A549 (cell line): ENCODE measurements around the gene GRB14. TPM values are rescaled to one million over a fixed set of nuclear protein-coding genes. Genes with fewer than 3 reads are reported as not detected.

Experiments used
- ATAC-seq, 2 experiments: fragments of 200-7000 bp in 1 of 2; fragments of >200 bp in 1 of 2; cut with Nextera tagmentation in 1 of 2; cut with Tn5 transposase in 1 of 2; 3 replicates each; pipeline versions ENCODE4 v1.8.0 to v1.9.1; 2018 to 2020; ENCODE audit warnings: mild to moderate bottlenecking in 1 of 2, moderate library complexity in 1 of 2
- CTCF ChIA-PET: fragments of 300-600 bp; sonication (Branson Sonifier 250); formaldehyde crosslinking; extraction: SDS; loops from one replicate; lab custom pipeline; 2021; ENCODE audit warnings: antibody characterized with exemption, inconsistent platforms; lab: Yijun Ruan, JAX
- POLR2A ChIA-PET: fragments of 350-600 bp; formaldehyde crosslinking; extraction: SDS; loops from one replicate; lab custom pipeline; 2021; ENCODE audit warnings: antibody characterized with exemption, inconsistent platforms; lab: Yijun Ruan, JAX
- DNase-seq, 2 experiments: peaks; one replicate each; pipeline versions ENCODE4 v3.0.0 to v3.0.0-alpha.2; 2011 to 2016; ENCODE audit warnings: low read depth in 1 of 2, low spot score in 1 of 2
- FAIRE-seq: peaks from 2 replicates; lab custom pipeline; 2011; peaks lifted over from hg19 to GRCh38; lab: Jason Lieb, UNC
- H3K27ac ChIP-seq, 2 experiments: fragments of >200 bp; sonication (Bioruptor Twin); formaldehyde crosslinking; 3 replicates each; pipeline ENCODE4 v1.5.1; 2016 to 2017
- H3K4me1 ChIP-seq: fragments of >200 bp; sonication (Bioruptor Twin); formaldehyde crosslinking; 3 replicates; pipeline ENCODE4 v1.6.1; 2016
- H3K4me2 ChIP-seq: fragments of >200 bp; sonication (Bioruptor Twin); formaldehyde crosslinking; 3 replicates; pipeline ENCODE4 v1.6.1; 2016
- H3K4me3 ChIP-seq: fragments of >200 bp; sonication (Bioruptor Twin); formaldehyde crosslinking; 3 replicates; pipeline ENCODE4 v1.5.1; 2016
- H3K9me3 ChIP-seq: fragments of >200 bp; sonication (Bioruptor Twin); formaldehyde crosslinking; 3 replicates; pipeline ENCODE4 v1.6.1; 2016
- BCL3 ChIP-seq: fragments of >200 bp; sonication (Bioruptor Twin); formaldehyde crosslinking; IDR thresholded peaks from 3 replicates; pipeline ENCODE4 v1.6.1; 2016
- CBX2 ChIP-seq: fragments of 200-600 bp; sonication (generic); IDR thresholded peaks from 2 replicates; pipeline ENCODE4 v1.6.1; 2016; ENCODE audit warnings: low read depth, mild to moderate bottlenecking, borderline replicate concordance
- CBX8 ChIP-seq: fragments of 200-600 bp; sonication (generic); IDR thresholded peaks from 2 replicates; pipeline ENCODE4 v1.6.1; 2016
- CHD4 ChIP-seq: fragments of 200-600 bp; sonication (generic); IDR thresholded peaks from 2 replicates; pipeline ENCODE4 v1.6.1; 2016; ENCODE audit warnings: antibody characterized with exemption, mild to moderate bottlenecking, borderline replicate concordance
- E2F6 ChIP-seq: IDR thresholded peaks from 2 replicates; pipeline ENCODE4 v1.6.1; 2012; ENCODE audit warnings: low read depth, borderline replicate concordance
- EHF ChIP-seq: fragments of 250-450 bp; sonication (Bioruptor Pico); IDR thresholded peaks from 2 replicates; pipeline ENCODE4 v1.5.0; 2020; ENCODE audit warnings: mild to moderate bottlenecking
- ESRRA ChIP-seq: fragments of 150-350 bp; IDR thresholded peaks from 2 replicates; pipeline ENCODE4 v1.6.1; 2014; ENCODE audit warnings: mild to moderate bottlenecking, low read length, borderline replicate concordance
- HDAC2 ChIP-seq: fragments of 200-600 bp; sonication (generic); IDR thresholded peaks from 2 replicates; pipeline ENCODE4 v1.6.1; 2016
- HES2 ChIP-seq: fragments of >200 bp; sonication (Bioruptor Twin); formaldehyde crosslinking; IDR thresholded peaks from 2 replicates; pipeline ENCODE4 v1.6.1; 2016
- HOXB13 ChIP-seq: fragments of 250-450 bp; sonication (Bioruptor Pico); IDR thresholded peaks from 2 replicates; pipeline ENCODE4 v1.5.0; 2020; ENCODE audit warnings: low read depth, mild to moderate bottlenecking, moderate library complexity
- JUN ChIP-seq, 2 experiments: fragments of >200 bp; sonication (Bioruptor Twin); formaldehyde crosslinking; IDR thresholded peaks; 2 replicates in 1 of 2; 3 replicates in 1 of 2; pipeline ENCODE4 v1.6.1; 2016 to 2017
- JUNB ChIP-seq: fragments of >200 bp; sonication (Bioruptor Twin); formaldehyde crosslinking; IDR thresholded peaks from 2 replicates; pipeline ENCODE4 v1.6.1; 2016
- KDM1A ChIP-seq: fragments of 200-600 bp; sonication (generic); IDR thresholded peaks from 2 replicates; pipeline ENCODE4 v1.6.1; 2016; ENCODE audit warnings: low read depth, mild to moderate bottlenecking
- MAZ ChIP-seq: fragments of 150-350 bp; IDR thresholded peaks from 2 replicates; pipeline ENCODE4 v1.6.1; 2014; ENCODE audit warnings: antibody characterized with exemption, low read depth, low read length, borderline replicate concordance
- NR3C1 ChIP-seq: fragments of >200 bp; sonication (Bioruptor Twin); formaldehyde crosslinking; IDR thresholded peaks from 3 replicates; pipeline ENCODE4 v1.6.1; 2017
- POLR2A ChIP-seq: IDR thresholded peaks from 2 replicates; pipeline ENCODE4 v1.6.1; 2012; ENCODE audit warnings: mild to moderate bottlenecking, low read length
- REST ChIP-seq: fragments of 200-600 bp; sonication (generic); IDR thresholded peaks from 2 replicates; pipeline ENCODE4 v1.6.1; 2016; ENCODE audit warnings: antibody characterized with exemption, mild to moderate bottlenecking, moderate library complexity
- RNF2 ChIP-seq: fragments of 200-600 bp; sonication (generic); IDR thresholded peaks from 2 replicates; pipeline ENCODE4 v1.6.1; 2016; ENCODE audit warnings: low read depth, mild to moderate bottlenecking, antibody characterized with exemption, moderate library complexity, borderline replicate concordance
- SMC3 ChIP-seq: fragments of >200 bp; sonication (Bioruptor Twin); formaldehyde crosslinking; IDR thresholded peaks from 3 replicates; pipeline ENCODE4 v1.6.1; 2018; ENCODE audit warnings: inconsistent platforms
- SREBF2 ChIP-seq: fragments of 450-650 bp; IDR thresholded peaks from 2 replicates; pipeline ENCODE4 v1.6.1; 2014; ENCODE audit warnings: mild to moderate bottlenecking, moderate library complexity
- WGBS: methylation state at CpG from one replicate; pipeline ENCODE4 v1.1.6; 2017; ENCODE audit errors: missing lambda C conversion rate; 5-methylcytosine and 5-hydroxymethylcytosine counted together
- polyA plus RNA-seq, 4 experiments: library from polyadenylated mRNA; depleted of rRNA in 3 of 4; stranded (reverse); fragments of >200 nt; fragmentation: RNase III in 1 of 4; extraction: RNeasy Plus Mini Kit Qiagen cat#74134 plus additional on column Dnase treatment in 1 of 4; gene quantifications; 2 replicates in 3 of 4; 3 replicates in 1 of 4; pipeline ENCODE4 v1.2.3, GENCODE V29; 2011 to 2017

The GRB14 gene
- polyA plus RNA-seq, 2 of the 4 experiments (the other 2 are of a cell fraction), result 18.6 to 26.0 TPM

- no peak overlapping the region for H3K27ac ChIP-seq
- ATAC-seq (no peak), DNase-seq (no peak), FAIRE-seq (no peak)
- H3K4me2 ChIP-seq, result no peak overlapping the region
- ChIA-PET CTCF (interaction anchor here (0.9 to 1.5 kb wide), 2 partner anchors 9 to 11 kb away, joined by 5 read pairs; no protein-coding TSS in a partner anchor), POLR2A (no interaction called here)
- no peaks in the 10 kb centered on the region for H3K9me3 ChIP-seq
- 85% methylated on average over 1 of the region's 1 CpG for WGBS
- TF ChIP-seq KDM1A, result no peak
- TF ChIP-seq POLR2A, result no peak
- no peak for TF ChIP-seq REST
- no peak for TF ChIP-seq RNF2
- TF ChIP-seq CHD4, result no peak
- TF ChIP-seq JUN (IDR thresholded peaks at IDR 0.05), result no peak
- no peak for TF ChIP-seq BCL3
- TF ChIP-seq CBX8, result no peak
- no peak for TF ChIP-seq HOXB13
- TF ChIP-seq SREBF2, result no peak
- peaks cover 6% of the 10 kb centered on the region; the same call in 2 of the 3 replicates for H3K4me1 ChIP-seq
- H3K4me3 ChIP-seq, result no peak overlapping the region
Observed at GRCh38 chr2:164609790-164610189, 11.5 kb downstream of the GRB14 start.

- CTCF ChIA-PET, result interaction anchor here (1.3 to 1.5 kb wide), 2 partner anchors 47 to 111 kb away, joined by 4 to 7 read pairs; no protein-coding TSS in a partner anchor
- H3K27ac ChIP-seq, result no peak overlapping the region
Observed at GRCh38 chr2:164606557-164606956, 14.7 kb downstream of the GRB14 start.

GRCh38 chr2:164605295-164605694 lies 16.0 kb downstream of the GRB14 start:
- CTCF ChIA-PET, result interaction anchor here (0.6 kb wide), 1 partner anchor 1427 kb away, joined by 3 read pairs; no protein-coding TSS in a partner anchor
- no peak overlapping the region for H3K4me3 ChIP-seq
- POLR2A ChIA-PET, result no interaction called here
- H3K4me1 ChIP-seq, result peaks cover 9% of the 10 kb centered on the region
- H3K4me2 ChIP-seq, result no peak overlapping the region
- TF ChIP-seq HDAC2 (no peak), NR3C1 (no peak), E2F6 (no peak), CBX2 (no peak)
- 87% methylated on average over 2 of the region's 2 CpGs for WGBS
- H3K27ac ChIP-seq, result no peak overlapping the region
- FAIRE-seq (no peak), ATAC-seq (no peak), DNase-seq (no peak)
- no peaks in the 10 kb centered on the region for H3K9me3 ChIP-seq

More at GRCh38 chr2:164606557-164606956, 14.7 kb downstream of the GRB14 start:
- WGBS, result 89% methylated on average over 2 of the region's 2 CpGs
- no peak for DNase-seq
- peaks cover 6% of the 10 kb centered on the region; the same call in 2 of the 3 replicates for H3K4me1 ChIP-seq
- TF ChIP-seq SMC3, result no peak
- TF ChIP-seq HES2, result no peak
- TF ChIP-seq MAZ, result no peak
- no peak for TF ChIP-seq ESRRA
- no peak for TF ChIP-seq JUNB
- no peak for TF ChIP-seq EHF (CRISPR knock-in tag)
- TF ChIP-seq, all 56 proteins: peak for 0
- POLR2A ChIA-PET, result no interaction called here
- FAIRE-seq (no peak), ATAC-seq (no peak)
- H3K4me3 ChIP-seq, result no peak overlapping the region
- H3K9me3 ChIP-seq, result no peaks in the 10 kb centered on the region
- H3K4me2 ChIP-seq, result no peak overlapping the region
